SU-DHL-6 (cell line): ENCODE results near the gene WASHC1.
"Not testable (repeated sequence)": the region's sequence is repeated elsewhere in the genome, so short reads cannot be mapped to it uniquely, and the experiment has no call there.

Experiments used
- EZH2phosphoT487 ChIP-seq: fragments of 200-600 bp; sonication (generic), shearing (Covaris generic); conservative IDR thresholded peaks from 2 replicates; pipeline ENCODE4 v1.6.1; 2018; ENCODE audit warnings: mild to moderate bottlenecking, antibody characterized with exemption, low read length, moderate library complexity, mixed read lengths
- TF ChIP-seq, protein P1 (sequence below): fragments of 200-600 bp; sonication (generic); IDR thresholded peaks from one replicate; pipeline ENCODE4 v1.5.1; 2017; ENCODE audit warnings: antibody characterized with exemption, mild to moderate bottlenecking, low read length, moderate library complexity; ENCODE audit not compliant: insufficient read depth, poor library complexity, severe bottlenecking

DNA sequence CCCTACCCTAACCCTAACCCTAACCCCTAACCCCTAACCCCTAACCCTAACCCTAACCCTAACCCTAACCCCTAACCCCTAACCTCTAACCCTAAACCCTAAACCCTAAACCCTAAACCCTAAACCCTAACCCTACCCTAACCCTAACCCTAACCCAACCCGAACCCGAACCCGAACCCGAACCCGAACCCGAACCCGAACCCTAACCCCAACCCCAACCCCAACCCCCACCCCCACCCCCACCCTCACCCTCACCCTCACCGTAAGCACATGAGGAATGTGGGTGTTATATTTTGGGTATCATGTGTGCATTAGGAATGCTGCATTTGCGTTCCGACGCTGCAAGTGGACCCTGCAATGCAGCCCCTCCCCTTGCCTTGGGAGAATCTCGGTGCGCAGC is 19.0 kb downstream of the WASHC1 start:
- TF ChIP-seq, protein P1, sequence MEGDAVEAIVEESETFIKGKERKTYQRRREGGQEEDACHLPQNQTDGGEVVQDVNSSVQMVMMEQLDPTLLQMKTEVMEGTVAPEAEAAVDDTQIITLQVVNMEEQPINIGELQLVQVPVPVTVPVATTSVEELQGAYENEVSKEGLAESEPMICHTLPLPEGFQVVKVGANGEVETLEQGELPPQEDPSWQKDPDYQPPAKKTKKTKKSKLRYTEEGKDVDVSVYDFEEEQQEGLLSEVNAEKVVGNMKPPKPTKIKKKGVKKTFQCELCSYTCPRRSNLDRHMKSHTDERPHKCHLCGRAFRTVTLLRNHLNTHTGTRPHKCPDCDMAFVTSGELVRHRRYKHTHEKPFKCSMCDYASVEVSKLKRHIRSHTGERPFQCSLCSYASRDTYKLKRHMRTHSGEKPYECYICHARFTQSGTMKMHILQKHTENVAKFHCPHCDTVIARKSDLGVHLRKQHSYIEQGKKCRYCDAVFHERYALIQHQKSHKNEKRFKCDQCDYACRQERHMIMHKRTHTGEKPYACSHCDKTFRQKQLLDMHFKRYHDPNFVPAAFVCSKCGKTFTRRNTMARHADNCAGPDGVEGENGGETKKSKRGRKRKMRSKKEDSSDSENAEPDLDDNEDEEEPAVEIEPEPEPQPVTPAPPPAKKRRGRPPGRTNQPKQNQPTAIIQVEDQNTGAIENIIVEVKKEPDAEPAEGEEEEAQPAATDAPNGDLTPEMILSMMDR = not testable (repeated sequence)
- not testable (repeated sequence) for TF ChIP-seq EZH2phosphoT487
